ENCODE data around the gene RELB.
A peak's percentile ranks its signal among the peaks of the same experiment; 100 is the strongest.
"Not testable (repeated sequence)": the region's sequence is repeated elsewhere in the genome, so short reads cannot be mapped to it uniquely, and the experiment has no call there.

Gene RELB

GRCh38 chr19:45001087-45001739 lies at the start of gene RELB:
Gene RELB, plus strand, starts transcription at chr19:45001464. Its CDS starts 116 bp downstream, at chr19:45001580.
- DNase-seq (ENCODE audit: low spot score) (peak; percentile 65), FAIRE-seq (no peak)

- DNase-seq (ENCODE audit: low spot score): no peak
- no peak for FAIRE-seq
Measured at GRCh38 chr19:44954278-44954648, 47.0 kb upstream of the RELB start.

- no peak for FAIRE-seq
- peak; percentile 86 for DNase-seq (ENCODE audit: low spot score)
Measured at GRCh38 chr19:44954649-44955504, 46.4 kb upstream of the RELB start, which contains the start of gene CLPTM1. Gene CLPTM1, plus strand, starts transcription at chr19:44955380. Its CDS starts 16 bp downstream, at chr19:44955396.

- FAIRE-seq (no peak), DNase-seq (ENCODE audit: low spot score) (no peak)
Measured at GRCh38 chr19:44955505-44956439, 45.5 kb upstream of the RELB start.

GRCh38 chr19:44957526-44957925 lies 43.7 kb upstream of the RELB start:
- DNase-seq (ENCODE audit: low spot score) (no peak), FAIRE-seq (no peak)

- DNase-seq (ENCODE audit: low spot score) (no peak), FAIRE-seq (no peak)
Measured at GRCh38 chr19:44958090-44958489, 43.2 kb upstream of the RELB start.

GRCh38 chr19:44959691-44960090 lies 41.6 kb upstream of the RELB start:
- no peak for DNase-seq (ENCODE audit: low spot score)
- FAIRE-seq: no peak

- FAIRE-seq (no peak), DNase-seq (ENCODE audit: low spot score) (no peak)
Measured at GRCh38 chr19:44960906-44961728, 40.1 kb upstream of the RELB start.

GRCh38 chr19:44961821-44962220 lies 39.4 kb upstream of the RELB start:
- DNase-seq (ENCODE audit: low spot score): no peak
- no peak for FAIRE-seq

GRCh38 chr19:44968118-44968517 lies 33.1 kb upstream of the RELB start:
- FAIRE-seq (no peak), DNase-seq (ENCODE audit: low spot score) (no peak)

GRCh38 chr19:44968670-44969069 lies 32.6 kb upstream of the RELB start:
- DNase-seq (ENCODE audit: low spot score) (no peak), FAIRE-seq (no peak)

- no peak for DNase-seq (ENCODE audit: low spot score)
- FAIRE-seq: no peak
Measured at GRCh38 chr19:44969437-44969836, 31.8 kb upstream of the RELB start.

GRCh38 chr19:44971451-44971850 lies 29.8 kb upstream of the RELB start:
- not testable (repeated sequence) for FAIRE-seq; DNase-seq (ENCODE audit: low spot score)

- FAIRE-seq: no peak
- DNase-seq (ENCODE audit: low spot score): no peak
Measured at GRCh38 chr19:44972802-44973201, 28.5 kb upstream of the RELB start.

GRCh38 chr19:44973982-44974735 lies 27.1 kb upstream of the RELB start:
- no peak for DNase-seq (ENCODE audit: low spot score)
- FAIRE-seq: no peak

GRCh38 chr19:44974857-44975256 lies 26.4 kb upstream of the RELB start:
- FAIRE-seq: no peak
- no peak for DNase-seq (ENCODE audit: low spot score)

- FAIRE-seq: no peak
- no peak for DNase-seq (ENCODE audit: low spot score)
Measured at GRCh38 chr19:44975444-44975843, 25.8 kb upstream of the RELB start.

GRCh38 chr19:44984005-44984404 lies 17.3 kb upstream of the RELB start:
- FAIRE-seq (no peak), DNase-seq (ENCODE audit: low spot score) (no peak)

GRCh38 chr19:44985445-44985844 lies 15.8 kb upstream of the RELB start:
- DNase-seq (ENCODE audit: low spot score) (no peak), FAIRE-seq (no peak)

- FAIRE-seq: no peak
- no peak for DNase-seq (ENCODE audit: low spot score)
Measured at GRCh38 chr19:44986389-44986788, 14.9 kb upstream of the RELB start.
